GM12878 (cell line): ENCODE data around the gene SNPH. TPM values are rescaled to one million over a fixed set of nuclear protein-coding genes. Genes with fewer than 3 reads are reported as not detected.

ENCODE experiments used
- ATAC-seq: fragments of 200-7000 bp; cut with Tn5 transposase; 3 replicates; pipeline ENCODE4 v1.9.1; 2020; ENCODE audit warnings: mild to moderate bottlenecking, moderate library complexity
- BruUV-seq: library from RNA; stranded (reverse); fragments of 400-500 nt; replicated peaks from 2 replicates; lab custom pipeline; 2021; lab: Mats Ljungman, UMichigan
- CTCF ChIA-PET: fragments of 300-600 bp; sonication (Branson Sonifier 250); formaldehyde crosslinking; extraction: SDS; loops from one replicate; lab custom pipeline; 2021; ENCODE audit warnings: inconsistent platforms; lab: Yijun Ruan, JAX
- POLR2A ChIA-PET: fragments of 350-600 bp; formaldehyde crosslinking; extraction: SDS; loops from one replicate; lab custom pipeline; 2021; ENCODE audit warnings: inconsistent platforms; lab: Charles Lee
- RAD21 ChIA-PET: fragments of 300-600 bp; sonication (Branson Sonifier 250); formaldehyde crosslinking; loops from one replicate; lab custom pipeline; 2023; ENCODE audit warnings: antibody characterized with exemption; ENCODE audit not compliant: unreplicated experiment; lab: Charles Lee
- SMC1A ChIA-PET: fragments of 300-600 bp; sonication (Branson Sonifier 250); formaldehyde crosslinking; loops from one replicate; lab custom pipeline; 2023; ENCODE audit not compliant: unreplicated experiment, uncharacterized antibody; lab: Charles Lee
- DNase-seq: peaks from one replicate; pipeline ENCODE4 v3.0.0-alpha.2; 2011; ENCODE audit warnings: low read depth, low spot score
- FAIRE-seq: peaks from 3 replicates; lab custom pipeline; 2011; peaks lifted over from hg19 to GRCh38; lab: Jason Lieb, UNC
- H2AFZ ChIP-seq: 2 replicates; pipeline ENCODE4 v1.6.0; 2011; ENCODE audit warnings: low read depth, low read length, control low read depth; ENCODE audit not compliant: control insufficient read depth
- H3K27ac ChIP-seq: 2 replicates; pipeline ENCODE4 v1.5.1; 2011; ENCODE audit warnings: control low read depth; ENCODE audit not compliant: control insufficient read depth, insufficient read depth
- H3K27me3 ChIP-seq, 2 experiments: replicated peaks in 1 of 2; 2 replicates each; pipeline versions ENCODE4 v1.6.0 to v1.6.1; 2011; ENCODE audit warnings: low read length in 1 of 2; ENCODE audit not compliant: control insufficient read depth in 2 of 2, insufficient read depth in 2 of 2
- H3K36me3 ChIP-seq, 2 experiments: 2 replicates each; pipeline ENCODE4 v1.5.1; 2011; ENCODE audit warnings: low read length in 1 of 2; ENCODE audit not compliant: control insufficient read depth in 2 of 2, insufficient read depth in 2 of 2
- H3K4me1 ChIP-seq: 2 replicates; pipeline ENCODE4 v1.6.1; 2011; ENCODE audit warnings: mild to moderate bottlenecking, low read length, moderate library complexity, mixed read lengths; ENCODE audit not compliant: control insufficient read depth, insufficient read depth
- H3K4me2 ChIP-seq: 2 replicates; pipeline ENCODE4 v1.6.0; 2011; ENCODE audit warnings: control low read depth; ENCODE audit not compliant: control insufficient read depth, insufficient read depth
- H3K4me3 ChIP-seq: fragments of 200-600 bp; sonication (generic); 2 replicates; pipeline ENCODE4 v1.5.1; 2016
- H3K79me2 ChIP-seq: 2 replicates; pipeline ENCODE4 v1.6.0; 2011; ENCODE audit warnings: low read length; ENCODE audit not compliant: control insufficient read depth, insufficient read depth
- H3K9ac ChIP-seq: 2 replicates; pipeline ENCODE4 v1.8.0; 2011; ENCODE audit warnings: low read length, control low read depth, mixed read lengths; ENCODE audit not compliant: control insufficient read depth, insufficient read depth
- H3K9me3 ChIP-seq: replicated peaks from 3 replicates; pipeline ENCODE4 v1.5.1; 2011; ENCODE audit warnings: mild to moderate bottlenecking, low read length; ENCODE audit not compliant: control insufficient read depth, insufficient read depth
- H4K20me1 ChIP-seq: 2 replicates; pipeline ENCODE4 v1.6.0; 2011; ENCODE audit not compliant: control insufficient read depth, insufficient read depth
- BMI1 ChIP-seq: fragments of 450-650 bp; IDR thresholded peaks from 2 replicates; pipeline ENCODE4 v1.6.1; 2016; ENCODE audit warnings: mild to moderate bottlenecking, moderate library complexity, borderline replicate concordance
- CBX5 ChIP-seq: sonication (generic); IDR thresholded peaks from 2 replicates; pipeline ENCODE4 v1.6.1; 2016; ENCODE audit warnings: low read depth, moderate library complexity, mild to moderate bottlenecking, inconsistent platforms
- FOXM1 ChIP-seq: IDR thresholded peaks from 2 replicates; pipeline ENCODE4 v1.6.1; 2012; ENCODE audit warnings: low read depth, mild to moderate bottlenecking, inconsistent platforms, low read length, moderate library complexity
- MYB ChIP-seq: fragments of 150-350 bp; IDR thresholded peaks from 2 replicates; pipeline ENCODE4 v1.6.1; 2014; ENCODE audit warnings: mild to moderate bottlenecking, low read depth, low read length, borderline replicate concordance
- NFYA ChIP-seq: IDR thresholded peaks from 2 replicates; pipeline ENCODE4 v1.6.1; 2011; ENCODE audit warnings: low read depth, mild to moderate bottlenecking, low read length, improper control_type of control experiment, borderline replicate concordance
- RAD21 ChIP-seq: IDR thresholded peaks from 2 replicates; pipeline ENCODE4 v1.6.1; 2011; ENCODE audit warnings: mild to moderate bottlenecking, low read depth, low read length, moderate library complexity; ENCODE audit not compliant: insufficient read depth
- RUNX3 ChIP-seq: IDR thresholded peaks from 2 replicates; pipeline ENCODE4 v1.6.1; 2012; ENCODE audit warnings: low read length, inconsistent platforms
- SMAD5 ChIP-seq: IDR thresholded peaks from 2 replicates; pipeline ENCODE4 v1.6.1; 2016; ENCODE audit warnings: antibody characterized with exemption, low read depth
- TAF1 ChIP-seq: IDR thresholded peaks from 2 replicates; pipeline ENCODE4 v1.6.1; 2011; ENCODE audit warnings: mild to moderate bottlenecking, low read depth, low read length, borderline replicate concordance
- ZNF207 ChIP-seq: fragments of 450-650 bp; IDR thresholded peaks from 2 replicates; pipeline ENCODE4 v1.6.1; 2014; ENCODE audit warnings: antibody characterized with exemption, mild to moderate bottlenecking, borderline replicate concordance
- WGBS: methylation state at CpG from one replicate; pipeline ENCODE4 v1.1.6; 2016; ENCODE audit warnings: low lambda C conversion rate; ENCODE audit not compliant: insufficient replicate concordance, insufficient coverage; ENCODE audit errors: missing lambda C conversion rate; 5-methylcytosine and 5-hydroxymethylcytosine counted together
- in situ Hi-C: fragments of 300-500 bp; cut with MboI; formaldehyde crosslinking; loops from 9 replicates; pipeline ENCODE4 v1.14.3; 2018; ENCODE audit warnings: mixed read lengths
- intact Hi-C: fragments of 100-400 bp; cut with micrococcal nuclease; formaldehyde crosslinking; loops from one replicate; pipeline ENCODE4 v1.14.2; 2022; ENCODE audit not compliant: unreplicated experiment
- polyA plus RNA-seq, 11 experiments: library from polyadenylated mRNA; depleted of rRNA in 4 of 11; unstranded in 6 of 11; stranded (reverse) in 5 of 11; fragments of >200 nt; fragmentation: Nextera tagmentation in 4 of 11; fragmentation: Illumina TruSeq in 1 of 11; extraction: Ambion mirVana in 4 of 11; extraction: Trizol in 1 of 11; gene quantifications; 1 replicate in 1 of 11; 2 replicates in 10 of 11; pipeline versions ENCODE4 v1.2.1 to v1.2.3, GENCODE V29; 2011 to 2016; ENCODE audit warnings: inconsistent platforms in 2 of 11, missing spikeins in 2 of 11, low read depth in 1 of 11
- total RNA-seq, 4 experiments: library from RNA; depleted of rRNA in 3 of 4; stranded (reverse); fragments of >200 nt in 3 of 4; fragmentation: Illumina TruSeq in 1 of 4; extraction: Trizol in 1 of 4; gene quantifications; 2 replicates each; pipeline versions ENCODE4 v1.2.1 to v1.2.3, GENCODE V29; 2013 to 2021
- TF ChIP-seq, protein P1 (sequence below): fragments of 450-650 bp; IDR thresholded peaks from 2 replicates; pipeline ENCODE4 v1.6.1; 2016; ENCODE audit warnings: mild to moderate bottlenecking, moderate library complexity, borderline replicate concordance
- TF ChIP-seq, protein P2 (sequence below): IDR thresholded peaks from 2 replicates; pipeline ENCODE4 v1.6.1; 2012; ENCODE audit warnings: low read depth, low read length, improper control_type of control experiment

SNPH gene
- total and polyA plus RNA-seq, 10 of the 15 experiments (the other 5 are each of a cell fraction or from before 2014, with no cell fraction given), result 0.02 to 0.45 (median 0.34) TPM; not detected in 2

DNA sequence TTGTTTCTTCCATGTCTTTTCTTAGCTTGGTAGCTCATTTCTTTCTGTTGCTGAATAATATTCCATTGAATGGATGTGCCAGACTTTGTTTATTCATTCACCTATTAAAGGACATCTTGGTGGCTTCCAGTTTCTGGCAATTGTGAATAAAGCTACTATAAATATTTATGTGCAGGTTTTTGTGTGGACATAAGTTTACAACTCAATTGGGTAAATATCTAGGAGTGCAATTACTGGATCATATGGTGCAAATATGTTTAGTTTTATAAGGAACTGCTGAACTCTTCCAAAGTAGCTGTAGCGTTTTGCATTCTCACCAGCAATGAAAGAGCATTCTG, 79.6 kb downstream of the SNPH start:
- ATAC-seq, result no peak
- in situ Hi-C loops, result no loop called here

DNA sequence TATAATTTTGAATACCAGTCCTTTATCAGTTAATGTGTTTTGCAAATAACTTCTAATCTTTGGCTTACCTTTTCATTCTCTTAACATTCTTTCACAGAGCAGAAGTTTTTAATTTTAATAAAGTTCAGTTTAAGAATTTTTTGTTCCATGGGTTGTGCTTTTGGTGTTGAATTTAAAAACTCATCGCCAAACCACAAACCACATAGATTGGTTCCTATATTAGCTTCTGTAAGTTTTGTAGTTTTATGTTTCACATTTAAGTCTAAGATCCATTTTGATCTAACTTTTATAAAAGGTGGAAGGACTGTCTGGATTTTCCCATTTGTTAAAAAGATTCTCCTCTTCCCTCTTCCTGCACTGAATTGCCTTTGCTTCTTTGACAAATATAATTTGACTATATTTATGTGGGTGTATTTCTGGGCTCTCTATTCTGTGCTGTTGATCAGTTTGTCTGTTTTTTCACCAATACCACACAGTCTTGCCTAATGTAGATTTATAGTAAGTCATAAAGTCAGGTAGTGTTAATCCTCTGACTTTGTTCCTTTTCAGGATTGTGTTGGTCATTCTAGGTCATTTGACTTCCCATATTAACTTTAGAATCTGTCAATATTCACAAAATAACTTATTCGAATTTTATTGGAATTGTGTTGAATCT, 80.3 kb downstream of the SNPH start:
- no peak for DNase-seq
- Histone ChIP-seq H2AFZ (no peak overlapping the region), H3K79me2 (no peaks in the 10 kb centered on the region), H3K4me1 (no peaks in the 10 kb centered on the region), H3K4me2 (no peak overlapping the region), H4K20me1 (no peaks in the 10 kb centered on the region), H3K27me3 (no peaks in the 10 kb centered on the region), H3K4me3 (no peak overlapping the region), H3K9me3 (no peaks in the 10 kb centered on the region; the same call in 2 of the 3 replicates), H3K27ac (no peak overlapping the region), H3K9ac (no peak overlapping the region), H3K36me3 (no peaks in the 10 kb centered on the region; a peak in 1 of 4 replicates)
- in situ Hi-C loops (no loop called here), intact Hi-C loops (no loop called here)
- no peak for TF ChIP-seq NFYA
- no peak for TF ChIP-seq RAD21
- TF ChIP-seq ZNF207, result no peak
- TF ChIP-seq, protein P1, sequence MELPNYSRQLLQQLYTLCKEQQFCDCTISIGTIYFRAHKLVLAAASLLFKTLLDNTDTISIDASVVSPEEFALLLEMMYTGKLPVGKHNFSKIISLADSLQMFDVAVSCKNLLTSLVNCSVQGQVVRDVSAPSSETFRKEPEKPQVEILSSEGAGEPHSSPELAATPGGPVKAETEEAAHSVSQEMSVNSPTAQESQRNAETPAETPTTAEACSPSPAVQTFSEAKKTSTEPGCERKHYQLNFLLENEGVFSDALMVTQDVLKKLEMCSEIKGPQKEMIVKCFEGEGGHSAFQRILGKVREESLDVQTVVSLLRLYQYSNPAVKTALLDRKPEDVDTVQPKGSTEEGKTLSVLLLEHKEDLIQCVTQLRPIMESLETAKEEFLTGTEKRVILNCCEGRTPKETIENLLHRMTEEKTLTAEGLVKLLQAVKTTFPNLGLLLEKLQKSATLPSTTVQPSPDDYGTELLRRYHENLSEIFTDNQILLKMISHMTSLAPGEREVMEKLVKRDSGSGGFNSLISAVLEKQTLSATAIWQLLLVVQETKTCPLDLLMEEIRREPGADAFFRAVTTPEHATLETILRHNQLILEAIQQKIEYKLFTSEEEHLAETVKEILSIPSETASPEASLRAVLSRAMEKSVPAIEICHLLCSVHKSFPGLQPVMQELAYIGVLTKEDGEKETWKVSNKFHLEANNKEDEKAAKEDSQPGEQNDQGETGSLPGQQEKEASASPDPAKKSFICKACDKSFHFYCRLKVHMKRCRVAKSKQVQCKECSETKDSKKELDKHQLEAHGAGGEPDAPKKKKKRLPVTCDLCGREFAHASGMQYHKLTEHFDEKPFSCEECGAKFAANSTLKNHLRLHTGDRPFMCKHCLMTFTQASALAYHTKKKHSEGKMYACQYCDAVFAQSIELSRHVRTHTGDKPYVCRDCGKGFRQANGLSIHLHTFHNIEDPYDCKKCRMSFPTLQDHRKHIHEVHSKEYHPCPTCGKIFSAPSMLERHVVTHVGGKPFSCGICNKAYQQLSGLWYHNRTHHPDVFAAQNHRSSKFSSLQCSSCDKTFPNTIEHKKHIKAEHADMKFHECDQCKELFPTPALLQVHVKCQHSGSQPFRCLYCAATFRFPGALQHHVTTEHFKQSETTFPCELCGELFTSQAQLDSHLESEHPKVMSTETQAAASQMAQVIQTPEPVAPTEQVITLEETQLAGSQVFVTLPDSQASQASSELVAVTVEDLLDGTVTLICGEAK, result peak; percentile 36; the same call in 1 of the 2 replicates
- TF ChIP-seq FOXM1, result no peak
- TF ChIP-seq RUNX3, result peak; percentile 57
- TF ChIP-seq MYB, result no peak
- TF ChIP-seq TAF1, result no peak
- TF ChIP-seq, protein P2, sequence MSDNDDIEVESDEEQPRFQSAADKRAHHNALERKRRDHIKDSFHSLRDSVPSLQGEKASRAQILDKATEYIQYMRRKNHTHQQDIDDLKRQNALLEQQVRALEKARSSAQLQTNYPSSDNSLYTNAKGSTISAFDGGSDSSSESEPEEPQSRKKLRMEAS, result no peak
- ATAC-seq, result no peak
- WGBS, result 75% methylated on average over 2 of the region's 2 CpGs
- SMC1A ChIA-PET, result no interaction called here
- no TSS peak for BruUV-seq
- RAD21 ChIA-PET, result interaction anchor here (0.6 kb wide), 1 partner anchor 45 kb away, joined by 3 read pairs; no protein-coding TSS in a partner anchor
- POLR2A ChIA-PET, result no interaction called here
- CTCF ChIA-PET, result interaction anchor here (1.0 to 1.4 kb wide), 2 partner anchors 16 to 158 kb away, joined by 3 to 5 read pairs; no protein-coding TSS in a partner anchor
- FAIRE-seq, result no peak

More for the DNA sequence above, 79.6 kb downstream of the SNPH start:
- H4K20me1 ChIP-seq, result no peaks in the 10 kb centered on the region; the same call in 1 of the 2 replicates
- ChIA-PET SMC1A (interaction anchor here (1.0 kb wide), 1 partner anchor 89 kb away, joined by 4 read pairs; no protein-coding TSS in a partner anchor), CTCF (interaction anchor here (1.0 to 1.4 kb wide), 3 partner anchors 8 to 158 kb away, joined by 3 to 5 read pairs (median 3); no protein-coding TSS in a partner anchor), POLR2A (no interaction called here), RAD21 (no interaction called here)
- no peaks in the 10 kb centered on the region for H3K4me1 ChIP-seq
- H3K4me2 ChIP-seq, result no peak overlapping the region
- H2AFZ ChIP-seq, result no peak overlapping the region
- DNase-seq, result no peak
- FAIRE-seq, result no peak
- H3K27me3 ChIP-seq, result no peaks in the 10 kb centered on the region
- no peaks in the 10 kb centered on the region for H3K79me2 ChIP-seq
- no peaks in the 10 kb centered on the region; the same call in 2 of the 3 replicates for H3K9me3 ChIP-seq
- intact Hi-C loops, result no loop called here
- H3K36me3 ChIP-seq, result no peaks in the 10 kb centered on the region; a peak in 1 of 4 replicates
- no peak overlapping the region for H3K27ac ChIP-seq
- H3K4me3 ChIP-seq, result no peak overlapping the region
- BruUV-seq, result no TSS peak
- TF ChIP-seq SMAD5 (no peak), BMI1 (no peak), CBX5 (no peak)
- H3K9ac ChIP-seq, result no peak overlapping the region
- 95% methylated on average over 1 of the region's 1 CpG for WGBS
